Measurements from ENCODE around the gene MFAP5.

- TF ChIP-seq EZH2 (IDR thresholded peaks at IDR 0.05; ENCODE audit: low read length) (no peak), CTCF (optimal IDR thresholded peaks at IDR 0.05 in 1 of 3, IDR thresholded peaks at IDR 0.05 in 1 of 3, conservative IDR thresholded peaks at IDR 0.05 in 1 of 3; ENCODE audit: extremely low read depth in 1 of 3, insufficient read depth in 2 of 3, low read length in 3 of 3) (no peak)
Measured at GRCh38 chr12:8696442-8697090, 33.9 kb upstream of the MFAP5 start.

Data from keratinocyte (primary cell).